Heart right ventricle (tissue), 16 donors: ENCODE measurements around the gene RPL29. TPM values are rescaled to one million over a fixed set of nuclear protein-coding genes. Genes with fewer than 3 reads are reported as not detected.
A peak's percentile ranks its signal among the peaks of the same experiment; 100 is the strongest.
"Not testable (repeated sequence)": the region's sequence is repeated elsewhere in the genome, so short reads cannot be mapped to it uniquely, and the experiment has no call there.

Experiments used
- ATAC-seq, 8 donors: fragments of 200-7000 bp; cut with Tn5 transposase; one replicate each; pipeline ENCODE4 v1.9.1; 2020; ENCODE audit warnings: mild to moderate bottlenecking in 8 of 8, moderate library complexity in 8 of 8, moderate number of reproducible peaks in 1 of 8
- DNase-seq, 2 donors: peaks; one replicate each; pipeline ENCODE4 v3.0.0-alpha.2; 2020
- H3K27ac ChIP-seq, 10 donors: fragments of 200-600 bp; sonication (generic) in 2 of 10; one replicate each; pipeline versions ENCODE4 v1.5.0 to v1.8.0; 2020 to 2022; ENCODE audit warnings: mild to moderate bottlenecking in 3 of 10
- H3K27me3 ChIP-seq, 7 donors: fragments of 200-600 bp; one replicate each; pipeline ENCODE4 v1.8.0; 2021 to 2022; ENCODE audit warnings: mild to moderate bottlenecking in 2 of 7
- H3K36me3 ChIP-seq, 9 donors: fragments of 200-600 bp; sonication (generic) in 1 of 9; one replicate each; pipeline versions ENCODE4 v1.5.0 to v1.8.0; 2020 to 2022; ENCODE audit warnings: mild to moderate bottlenecking in 2 of 9
- H3K4me1 ChIP-seq, 9 donors: fragments of 200-600 bp; sonication (generic) in 1 of 9; one replicate each; pipeline versions ENCODE4 v1.5.0 to v1.8.0; 2020 to 2022; ENCODE audit warnings: mild to moderate bottlenecking in 4 of 9
- H3K4me3 ChIP-seq, 10 donors: fragments of 200-600 bp; sonication (generic) in 2 of 10; one replicate each; pipeline versions ENCODE4 v1.5.0 to v1.8.0; 2020 to 2022; ENCODE audit warnings: mild to moderate bottlenecking in 7 of 10, moderate library complexity in 2 of 10
- H3K9me3 ChIP-seq, 11 donors: fragments of 200-600 bp in 10 of 11; sonication (generic) in 2 of 11; one replicate each; pipeline versions ENCODE4 v1.5.0 to v1.8.0; 2013 to 2022; ENCODE audit warnings: mild to moderate bottlenecking in 2 of 11, control low read depth in 1 of 11, moderate library complexity in 1 of 11
- CTCF ChIP-seq, 9 donors: fragments of 200-600 bp; sonication (generic) in 2 of 9; IDR thresholded peaks; one replicate each; pipeline versions ENCODE4 v1.5.0 to v1.8.0; 2021 to 2022; ENCODE audit warnings: antibody characterized with exemption in 9 of 9, mild to moderate bottlenecking in 5 of 9, moderate library complexity in 1 of 9
- WGBS, 2 donors: extraction: QIAGEN DNeasy Blood & Tissue Kit; methylation state at CpG; one replicate each; pipeline ENCODE4 v1.1.7; 2013; ENCODE audit warnings: inconsistent platforms in 1 of 2; 5-methylcytosine and 5-hydroxymethylcytosine counted together
- intact Hi-C, 10 donors: fragments of 100-400 bp; cut with DNase I; formaldehyde crosslinking; loops; one replicate each; pipeline versions ENCODE4 v1.11.1 to v1.14.2; 2022
- long read RNA-seq, 3 donors: library from polyadenylated mRNA; unstranded; transcript quantifications; one replicate each; pipeline ENCODE4 v2.0.0, GENCODE V29; 2020 to 2021
- polyA plus RNA-seq, 2 donors: library from polyadenylated mRNA; stranded (reverse); fragments of 200-250 nt; gene quantifications; one replicate each; pipeline ENCODE4 v1.2.3, GENCODE V29; 2013
- total RNA-seq, 10 donors: library from RNA; stranded (reverse); fragmentation: NEBNext Ultra II Directional in 3 of 10; extraction: Animal tissue kit (Norgen Biotek cat#: 25700) in 3 of 10; gene quantifications; one replicate each; pipeline versions ENCODE4 v1.2.1 to v1.2.4, GENCODE V29; 2021 to 2023
- donor health status: Arrhythmogenic right ventricular cardiomyopathy.
- donor health status: ischemic (EF 13 %, LVEDD 7.1; RV severe dilation, severe dysfunction).
- donor health status: healthy with polysubstance abuse.
- donor health status: DM: no; HTN: yes; CAD: no.
- donor health status: DM: no; HTN: no; CAD: no.
- donor health status: ischemic (EF 25% LVEDD 6.9; RV normal size, moderate dysfunction).
- donor health status: ischemic (EF 25% LVEDD 5.7; RV mildly dilated, moderate dysfunction).
- donor health status: healthy.
- donor health status: DM: yes; HTN: yes; CAD: no.
- donor health status: Ischemic cardiomyopathy.
- donor health status: ischemic (EF 35%, LVEDD 5.7; RV mildly dilated, moderate dysfunction).
- donor health status: nonischemic (EF 11% LVEDD 7.7; RV severe dilation, severe dysfunction).
- donor health status: DM: yes; HTN: yes; CAD: no.
- donor health status: PGD.
- donor health status: ischemic (EF 29% LVEDD 5.4; RV normal size, mild dysfunction).
- donor health status: nonischemic (EF 23%, LVEDD 6.1; RV moderate dilation, normal function).

Gene RPL29
- total RNA-seq (100 to 1,000 TPM; 505 to 754 (median 626) TPM), polyA plus RNA-seq (1,000 to 10,000 TPM; 1,450 to 1,915 TPM)
- long read RNA-seq, donor 1, transcript RPL29-201 (4 exons, 723 nt), result major isoform, 95 of 145 reads
- long read RNA-seq, donor 1, partial matches to known transcripts, result 47 of 145 reads
- long read RNA-seq, donor 1, other reads (novel, unspliced or antisense), result 3 of 145 reads
- long read RNA-seq, donor 2, transcript RPL29-201 (4 exons, 723 nt), result major isoform, 100 of 153 reads
- long read RNA-seq, donor 2, partial matches to known transcripts, result 50 of 153 reads
- long read RNA-seq, donor 2, other reads (novel, unspliced or antisense), result 2 of 153 reads
- long read RNA-seq, donor 3, transcript RPL29-201 (4 exons, 723 nt), result major isoform, 22 of 33 reads
- long read RNA-seq, donor 3, partial matches to known transcripts, result 9 of 33 reads
- long read RNA-seq, donor 3, other reads (novel, unspliced or antisense), result 1 of 33 reads

GRCh38 chr3:51995346-51996163 lies at the start of gene RPL29:
TSS of gene RPL29 (minus strand) at chr3:51995895. CDS start at chr3:51995461, 434 bp downstream.
- intact Hi-C loops, result loop anchor here in 2 of 10 donors (1.0 to 10.0 kb wide), 2 partner anchors 53 to 289 kb away; partner anchors contain the start of genes GLYCTK (in 1 of the 2) and PARP3 (in 1 of the 2)
- H3K27me3 ChIP-seq, result no peaks in the 10 kb centered on the region
- ATAC-seq (peak; percentile 89 to 97 (median 95)), DNase-seq (peak; percentile 86 to 94)
- TF ChIP-seq CTCF (IDR thresholded peaks at IDR 0.05), result peak in 8 of 9 donors; percentile 6 to 50 (median 34)
- WGBS, 2 donors, result 0 to 1% methylated on average over 40 of the region's 40 CpGs
- peaks cover 0 to 41% (median 16%) of the 10 kb centered on the region in 9 donors for H3K36me3 ChIP-seq
- peak within 1 kb of the TSS; percentile 63 to 95 (median 86) for H3K27ac ChIP-seq
- no peaks in the 10 kb centered on the region for H3K9me3 ChIP-seq
- peak within 1 kb of the TSS; percentile 64 to 94 (median 84) for H3K4me3 ChIP-seq
- H3K4me1 ChIP-seq, result peaks cover 5 to 26% (median 22%) of the 10 kb centered on the region in 9 donors

DNA sequence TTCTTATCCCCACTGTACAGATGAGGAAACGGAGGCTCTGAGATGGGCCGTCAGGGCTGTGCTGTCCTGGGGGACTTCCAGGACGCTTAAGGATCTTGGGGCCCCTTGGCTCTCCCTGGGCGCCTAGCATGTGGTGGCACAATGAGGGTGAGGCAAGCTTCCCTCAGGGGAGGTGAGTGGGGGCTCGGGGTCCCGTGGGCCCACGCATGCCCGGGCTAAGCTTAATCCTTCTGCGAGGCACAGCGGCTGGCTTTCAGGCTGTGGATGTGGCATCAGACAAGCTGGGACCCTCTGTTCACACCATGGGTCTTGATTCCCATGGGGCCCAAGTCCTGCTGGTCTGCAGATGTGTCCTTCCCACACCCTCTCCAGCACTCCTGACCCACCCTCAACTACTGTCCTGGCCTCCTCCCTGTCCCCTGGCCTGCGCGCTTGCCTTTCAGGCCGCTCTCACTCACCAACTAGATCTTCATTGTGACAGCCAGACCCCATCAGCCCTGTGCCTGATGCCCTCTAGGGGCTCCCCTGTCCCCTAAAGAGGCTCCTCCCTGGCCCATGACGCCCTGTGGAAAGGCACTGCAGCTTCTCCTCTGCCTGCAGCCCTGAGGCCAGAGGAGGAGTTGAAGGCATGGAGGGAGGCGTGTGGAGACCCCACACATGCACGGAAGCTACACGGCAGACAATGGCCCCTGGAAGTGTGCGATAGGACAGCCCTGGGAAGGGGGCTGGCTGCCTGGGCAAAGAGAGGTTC lies 49.3 kb upstream of the RPL29 start:
- no peaks in the 10 kb centered on the region for H3K27me3 ChIP-seq
- ATAC-seq (no peak), DNase-seq (no peak)
- peaks cover 0 to 20% (median 15%) of the 10 kb centered on the region in 9 donors for H3K36me3 ChIP-seq
- H3K27ac ChIP-seq, result peak overlapping the region in 4 of 10 donors; percentile 13 to 52 (median 36)
- peaks cover 32 to 65% (median 58%) of the 10 kb centered on the region in 9 donors for H3K4me1 ChIP-seq
- H3K9me3 ChIP-seq, result no peaks in the 10 kb centered on the region
- 92 to 93% methylated on average over 18 of the region's 18 CpGs for WGBS, 2 donors
- TF ChIP-seq CTCF (IDR thresholded peaks at IDR 0.05), result no peak
- no peak overlapping the region for H3K4me3 ChIP-seq
- intact Hi-C loops, result loop anchor here in 2 of 10 donors (5.0 kb wide), 2 partner anchors 33 to 38 kb away; no protein-coding TSS in a partner anchor

DNA sequence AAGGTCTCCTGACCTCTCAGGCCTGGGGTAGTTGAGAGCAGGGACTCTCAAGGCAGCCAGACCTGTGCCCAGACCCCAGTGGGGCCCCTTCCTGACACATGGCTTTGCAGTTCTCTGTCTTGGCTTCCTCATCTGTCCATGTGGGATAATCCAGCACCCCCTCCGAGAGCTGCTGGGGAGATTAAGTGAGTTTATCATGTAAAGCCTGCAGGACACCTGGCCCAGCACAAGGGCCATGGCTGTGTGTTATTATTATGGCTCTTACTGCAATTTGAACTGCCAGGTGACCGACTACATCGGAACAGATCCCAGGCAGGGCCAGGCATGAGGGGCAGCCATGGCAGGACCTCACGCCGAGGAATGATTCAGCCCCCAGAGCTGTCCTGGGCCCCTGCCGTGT lies 48.1 kb upstream of the RPL29 start:
- Histone ChIP-seq H3K4me1 (peaks cover 33 to 65% (median 55%) of the 10 kb centered on the region in 9 donors), H3K27me3 (no peaks in the 10 kb centered on the region), H3K27ac (peak overlapping the region in 2 of 10 donors; percentile 16 to 23), H3K9me3 (no peaks in the 10 kb centered on the region), H3K4me3 (no peak overlapping the region), H3K36me3 (peaks cover 0 to 7% (median 3%) of the 10 kb centered on the region in 9 donors)
- ATAC-seq (no peak), DNase-seq (no peak)
- WGBS, 2 donors, result 88% methylated on average over 6 of the region's 6 CpGs
- intact Hi-C loops, result no loop called here
- TF ChIP-seq CTCF (IDR thresholded peaks at IDR 0.05), result no peak

DNA sequence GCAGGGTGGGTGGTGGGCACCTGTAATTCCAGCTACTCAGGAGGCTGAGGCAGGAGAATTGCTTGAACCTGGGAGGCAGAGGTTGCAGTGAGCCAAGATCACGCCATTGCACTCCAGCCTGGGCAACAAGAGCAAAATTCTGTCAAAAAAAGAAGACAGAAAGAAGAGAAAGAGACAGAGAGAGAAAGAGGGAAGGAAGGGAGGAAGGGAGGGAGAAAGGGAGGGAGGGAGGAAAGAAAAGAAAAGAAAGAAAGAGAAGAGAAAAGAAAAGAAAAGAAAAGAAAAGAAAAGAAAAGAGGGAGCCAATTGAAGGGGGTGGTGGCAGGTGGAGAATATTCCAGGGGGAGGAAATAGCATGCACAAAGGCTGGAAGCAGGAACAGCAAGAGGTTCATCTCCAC lies 47.3 kb upstream of the RPL29 start:
- H3K4me1 ChIP-seq, result peaks cover 30 to 61% (median 48%) of the 10 kb centered on the region in 9 donors

More for the DNA sequence above, 47.3 kb upstream of the RPL29 start:
- intact Hi-C loops, ATAC-seq, H3K4me3 ChIP-seq, DNase-seq, H3K36me3 ChIP-seq, H3K27ac ChIP-seq, H3K27me3 ChIP-seq, H3K9me3 ChIP-seq: not testable (repeated sequence)
- 100% methylated on average over 1 of the region's 1 CpG for WGBS, 2 donors
